K562 (cell line): ENCODE measurements around the gene SYT7. TPM values are rescaled to one million over a fixed set of nuclear protein-coding genes. Genes with fewer than 3 reads are reported as not detected.

ENCODE experiments used
- ATAC-seq: fragments of 200-7000 bp; cut with Tn5 transposase; 3 replicates; pipeline ENCODE4 v1.9.1; 2020; ENCODE audit warnings: moderate library complexity
- BruUV-seq: library from RNA; stranded (reverse); fragments of 400-500 nt; replicated peaks from 2 replicates; lab custom pipeline; 2021; lab: Mats Ljungman, UMichigan
- CTCF ChIA-PET: fragments of 300-600 bp; formaldehyde crosslinking; extraction: SDS; loops from one replicate; lab custom pipeline; 2021; ENCODE audit warnings: low intra/inter-chr PET ratio; lab: Yijun Ruan, JAX
- POLR2A ChIA-PET: fragments of 300-600, 350-650 bp; sonication (Branson Sonifier 250); formaldehyde crosslinking; extraction: SDS; loops from one replicate; lab custom pipeline; 2021; ENCODE audit warnings: antibody characterized with exemption, inconsistent platforms; lab: Yijun Ruan, JAX
- DNase-seq, 4 experiments: peaks; one replicate each; pipeline versions ENCODE4 v3.0.0 to v3.0.0-alpha.2; 2011 to 2018; ENCODE audit warnings: low spot score in 3 of 4, mixed read lengths in 3 of 4; ENCODE audit errors: extremely low read depth in 1 of 4
- FAIRE-seq: peaks from 2 replicates; lab custom pipeline; 2011; peaks lifted over from hg19 to GRCh38; lab: Jason Lieb, UNC
- H2AFZ ChIP-seq: 2 replicates; pipeline ENCODE4 v1.6.0; 2011; ENCODE audit warnings: low read depth, low read length, control low read depth, inconsistent platforms
- H3K27ac ChIP-seq: fragments of 200-600 bp; 3 replicates; pipeline ENCODE4 v1.8.0; 2011; ENCODE audit warnings: low read depth, mild to moderate bottlenecking, control low read depth, inconsistent platforms, low read length, moderate library complexity, mixed read lengths; ENCODE audit errors: extremely low read depth
- H3K27me3 ChIP-seq, 2 experiments: fragments of 300-600 bp in 1 of 2; 2 replicates in 1 of 2; 3 replicates in 1 of 2; pipeline versions ENCODE4 v1.6.0 to v1.8.0; 2011; ENCODE audit warnings: inconsistent platforms in 2 of 2, low read length in 2 of 2, mild to moderate bottlenecking in 1 of 2, mixed read lengths in 1 of 2, moderate library complexity in 1 of 2; ENCODE audit not compliant: control insufficient read depth in 2 of 2, insufficient read depth in 2 of 2
- H3K36me3 ChIP-seq: fragments of 300-600 bp; 3 replicates; pipeline ENCODE4 v1.8.0; 2011; ENCODE audit warnings: mild to moderate bottlenecking, low read length, inconsistent platforms; ENCODE audit not compliant: control insufficient read depth, insufficient read depth
- H3K4me1 ChIP-seq, 2 experiments: fragments of 200-600 bp in 1 of 2; replicated peaks in 1 of 2; 2 replicates in 1 of 2; 3 replicates in 1 of 2; pipeline versions ENCODE4 v1.5.1 to v1.8.0; 2011; ENCODE audit warnings: inconsistent platforms in 2 of 2, low read length in 2 of 2, mild to moderate bottlenecking in 1 of 2, mixed read lengths in 1 of 2, moderate library complexity in 1 of 2; ENCODE audit not compliant: control insufficient read depth in 2 of 2, insufficient read depth in 2 of 2
- H3K4me2 ChIP-seq: 2 replicates; pipeline ENCODE4 v1.6.1; 2011; ENCODE audit warnings: low read length, control low read depth, inconsistent platforms, mixed read lengths; ENCODE audit not compliant: insufficient read depth
- H3K4me3 ChIP-seq: fragments of 200-600 bp; sonication (generic), shearing (Covaris generic); 2 replicates; pipeline ENCODE4 v1.5.1; 2016; ENCODE audit warnings: control low read depth, inconsistent platforms
- H3K79me2 ChIP-seq: fragments of 200-600 bp; 3 replicates; pipeline ENCODE4 v1.8.0; 2011; ENCODE audit warnings: low read length, inconsistent platforms; ENCODE audit not compliant: control insufficient read depth, insufficient read depth
- H3K9ac ChIP-seq, 2 experiments: 2 replicates each; pipeline versions ENCODE4 v1.6.0 to v1.6.1; 2011; ENCODE audit warnings: low read depth in 2 of 2, low read length in 2 of 2, control low read depth in 1 of 2, inconsistent platforms in 1 of 2, mild to moderate bottlenecking in 1 of 2, mixed read lengths in 1 of 2; ENCODE audit not compliant: insufficient read depth in 1 of 2
- H3K9me1 ChIP-seq: one replicate; pipeline ENCODE4 v1.6.0; 2011; ENCODE audit warnings: inconsistent platforms, mild to moderate bottlenecking, low read length, moderate library complexity; ENCODE audit not compliant: control insufficient read depth, insufficient read depth
- H3K9me3 ChIP-seq: replicated peaks from 2 replicates; pipeline ENCODE4 v1.5.1; 2011; ENCODE audit warnings: low read depth, low read length, inconsistent platforms; ENCODE audit not compliant: control insufficient read depth, insufficient read depth
- H4K20me1 ChIP-seq: replicated peaks from 2 replicates; pipeline ENCODE4 v1.6.1; 2011; ENCODE audit warnings: low read length, inconsistent platforms, mixed read lengths; ENCODE audit not compliant: control insufficient read depth, insufficient read depth
- DDX20 ChIP-seq: fragments of 450-650 bp; IDR thresholded peaks from 2 replicates; pipeline ENCODE4 v1.6.1; 2016; ENCODE audit warnings: missing genetic modification characterization, low read depth, mild to moderate bottlenecking, missing compliant biosample characterization, moderate library complexity
- EHMT2 ChIP-seq: fragments of 450-650 bp; IDR thresholded peaks from 2 replicates; pipeline ENCODE4 v1.6.1; 2018; ENCODE audit warnings: antibody characterized with exemption
- RBM25 ChIP-seq: fragments of 200-400 bp; formaldehyde crosslinking; IDR thresholded peaks from 2 replicates; pipeline ENCODE4 v1.6.1; 2018; ENCODE audit warnings: low read length, low read depth, moderate library complexity; ENCODE audit not compliant: severe bottlenecking
- RUNX1 ChIP-seq: sonication (generic); IDR thresholded peaks from 2 replicates; pipeline ENCODE4 v1.6.1; 2016; ENCODE audit warnings: antibody characterized with exemption, low read depth
- TCF3 ChIP-seq: sonication (generic); formaldehyde crosslinking; IDR thresholded peaks from 2 replicates; pipeline ENCODE4 v1.4.0; 2020; ENCODE audit warnings: mild to moderate bottlenecking, missing genetic modification reagents
- WGBS: fragments of 100-300 bp; shearing (Covaris generic); methylation state at CpG from one replicate; pipeline ENCODE4 v1.1.6; 2016; ENCODE audit warnings: low coverage, mixed read lengths; ENCODE audit not compliant: insufficient coverage; ENCODE audit errors: missing lambda C conversion rate; 5-methylcytosine and 5-hydroxymethylcytosine counted together
- in situ Hi-C: fragments of 300-500 bp; cut with MboI; formaldehyde crosslinking; loops from 4 replicates; pipeline ENCODE4 v1.15.0; 2018; ENCODE audit warnings: inconsistent platforms, mixed read lengths
- intact Hi-C: fragments of 100-400 bp; cut with micrococcal nuclease; formaldehyde crosslinking; loops from 2 replicates; pipeline ENCODE4 v1.14.2; 2022
- polyA plus RNA-seq, 8 experiments: library from polyadenylated mRNA; depleted of rRNA in 4 of 8; stranded (reverse) in 5 of 8; unstranded in 3 of 8; fragments of >200 nt; fragmentation: Nextera tagmentation in 2 of 8; fragmentation: Illumina TruSeq in 1 of 8; extraction: Ambion mirVana in 2 of 8; extraction: Trizol in 1 of 8; gene quantifications; 2 replicates each; pipeline versions ENCODE4 v1.2.1 to v1.2.3, GENCODE V29; 2011 to 2014; ENCODE audit warnings: inconsistent platforms in 1 of 8, missing spikeins in 1 of 8
- total RNA-seq, 7 experiments: library from RNA; depleted of rRNA in 6 of 7; stranded (reverse); fragments of >200 nt in 6 of 7; fragmentation: Illumina TruSeq in 2 of 7; extraction: Trizol in 2 of 7; gene quantifications; 2 replicates each; pipeline versions ENCODE4 v1.2.1 to v1.2.3, GENCODE V29; 2011 to 2021; ENCODE audit warnings: low replicate concordance in 1 of 7
- TF ChIP-seq, protein P1 (sequence below): sonication (generic); formaldehyde crosslinking; IDR thresholded peaks from 2 replicates; pipeline ENCODE4 v1.9.0; 2022; ENCODE audit warnings: mild to moderate bottlenecking, missing genetic modification reagents
- TF ChIP-seq, protein P2 (sequence below): fragments of 250-450 bp; sonication (Bioruptor Pico); IDR thresholded peaks from 2 replicates; pipeline ENCODE4 v1.8.0; 2021; ENCODE audit warnings: moderate library complexity, mild to moderate bottlenecking, inconsistent platforms
- TF ChIP-seq, protein P3 (sequence below): fragments of 250-450 bp; sonication (Bioruptor Pico); IDR thresholded peaks from 2 replicates; pipeline ENCODE4 v1.5.0; 2020; ENCODE audit warnings: mild to moderate bottlenecking
- TF ChIP-seq, protein P4 (sequence below): fragments of 450-650 bp; formaldehyde crosslinking; IDR thresholded peaks from 2 replicates; pipeline ENCODE4 v1.4.0; 2020; ENCODE audit warnings: mild to moderate bottlenecking
- TF ChIP-seq, protein P5 (sequence below): fragments of 250-450 bp; sonication (Bioruptor Pico); IDR thresholded peaks from 2 replicates; pipeline ENCODE4 v1.5.0; 2020; ENCODE audit warnings: mild to moderate bottlenecking, borderline replicate concordance

Gene SYT7
- total and polyA plus RNA-seq, 9 of the 15 experiments (the other 6 are each of a cell fraction or from before 2014, with no cell fraction given) = 0.01 to 0.51 (median 0.16) TPM; not detected in 1

DNA sequence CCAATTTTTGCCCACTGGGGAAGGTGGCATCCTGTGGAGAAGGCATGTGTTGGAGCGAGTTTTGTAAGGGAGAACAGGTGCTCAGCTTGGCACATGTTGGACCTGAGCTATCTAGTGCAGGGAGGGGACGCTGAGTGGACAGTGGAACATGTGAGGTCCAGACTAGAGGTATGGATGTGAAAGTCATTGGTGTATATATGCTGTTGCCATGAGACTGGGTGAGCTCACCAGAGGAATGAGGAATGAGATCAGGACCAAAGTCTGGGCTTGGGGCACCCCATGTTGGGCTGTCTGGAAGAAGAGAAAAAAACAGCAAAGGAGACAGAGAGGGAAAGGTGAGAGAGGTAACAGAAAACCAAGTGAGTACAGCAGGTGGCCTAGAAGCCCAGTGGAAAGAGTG is 12.3 kb upstream of the SYT7 start:
- H3K9ac ChIP-seq = no peak overlapping the region
- H3K9me1 ChIP-seq = no peaks in the 10 kb centered on the region
- 0% methylated on average over 2 of the region's 2 CpGs for whole genome bisulfite sequencing
- H4K20me1 ChIP-seq = peaks cover 27% of the 10 kb centered on the region
- intact Hi-C loops (no loop called here), in situ Hi-C loops (no loop called here)
- no peaks in the 10 kb centered on the region for H3K9me3 ChIP-seq
- POLR2A ChIA-PET = interaction anchor here (0.6 kb wide), 2 partner anchors 10 to 163 kb away, joined by 3 read pairs; partner anchors contain the start of genes CPSF7 and SDHAF2
- ATAC-seq (no peak), DNase-seq (no peak), FAIRE-seq (no peak)
- no peak overlapping the region for H2AFZ ChIP-seq
- CTCF ChIA-PET = no interaction called here
- no peak overlapping the region for H3K4me3 ChIP-seq
- peaks cover 13 to 63% of the 10 kb centered on the region in 2 experiments; a peak in 3 of 5 replicates for H3K27me3 ChIP-seq
- H3K27ac ChIP-seq = no peak overlapping the region
- BruUV-seq = no TSS peak
- TF ChIP-seq EHMT2 = no peak
- TF ChIP-seq, protein P1, sequence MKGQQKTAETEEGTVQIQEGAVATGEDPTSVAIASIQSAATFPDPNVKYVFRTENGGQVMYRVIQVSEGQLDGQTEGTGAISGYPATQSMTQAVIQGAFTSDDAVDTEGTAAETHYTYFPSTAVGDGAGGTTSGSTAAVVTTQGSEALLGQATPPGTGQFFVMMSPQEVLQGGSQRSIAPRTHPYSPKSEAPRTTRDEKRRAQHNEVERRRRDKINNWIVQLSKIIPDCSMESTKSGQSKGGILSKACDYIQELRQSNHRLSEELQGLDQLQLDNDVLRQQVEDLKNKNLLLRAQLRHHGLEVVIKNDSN = no peak
- TF ChIP-seq, protein P2, sequence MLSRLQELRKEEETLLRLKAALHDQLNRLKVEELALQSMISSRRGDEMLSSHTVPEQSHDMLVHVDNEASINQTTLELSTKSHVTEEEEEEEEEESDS (CRISPR knock-in tag) = no peak
- TF ChIP-seq, protein P3, sequence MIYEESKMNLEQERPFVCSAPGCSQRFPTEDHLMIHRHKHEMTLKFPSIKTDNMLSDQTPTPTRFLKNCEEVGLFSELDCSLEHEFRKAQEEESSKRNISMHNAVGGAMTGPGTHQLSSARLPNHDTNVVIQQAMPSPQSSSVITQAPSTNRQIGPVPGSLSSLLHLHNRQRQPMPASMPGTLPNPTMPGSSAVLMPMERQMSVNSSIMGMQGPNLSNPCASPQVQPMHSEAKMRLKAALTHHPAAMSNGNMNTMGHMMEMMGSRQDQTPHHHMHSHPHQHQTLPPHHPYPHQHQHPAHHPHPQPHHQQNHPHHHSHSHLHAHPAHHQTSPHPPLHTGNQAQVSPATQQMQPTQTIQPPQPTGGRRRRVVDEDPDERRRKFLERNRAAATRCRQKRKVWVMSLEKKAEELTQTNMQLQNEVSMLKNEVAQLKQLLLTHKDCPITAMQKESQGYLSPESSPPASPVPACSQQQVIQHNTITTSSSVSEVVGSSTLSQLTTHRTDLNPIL = no peak
- TF ChIP-seq, protein P4, sequence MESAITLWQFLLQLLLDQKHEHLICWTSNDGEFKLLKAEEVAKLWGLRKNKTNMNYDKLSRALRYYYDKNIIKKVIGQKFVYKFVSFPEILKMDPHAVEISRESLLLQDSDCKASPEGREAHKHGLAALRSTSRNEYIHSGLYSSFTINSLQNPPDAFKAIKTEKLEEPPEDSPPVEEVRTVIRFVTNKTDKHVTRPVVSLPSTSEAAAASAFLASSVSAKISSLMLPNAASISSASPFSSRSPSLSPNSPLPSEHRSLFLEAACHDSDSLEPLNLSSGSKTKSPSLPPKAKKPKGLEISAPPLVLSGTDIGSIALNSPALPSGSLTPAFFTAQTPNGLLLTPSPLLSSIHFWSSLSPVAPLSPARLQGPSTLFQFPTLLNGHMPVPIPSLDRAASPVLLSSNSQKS (CRISPR knock-in tag) = no peak
- TF ChIP-seq, protein P5, sequence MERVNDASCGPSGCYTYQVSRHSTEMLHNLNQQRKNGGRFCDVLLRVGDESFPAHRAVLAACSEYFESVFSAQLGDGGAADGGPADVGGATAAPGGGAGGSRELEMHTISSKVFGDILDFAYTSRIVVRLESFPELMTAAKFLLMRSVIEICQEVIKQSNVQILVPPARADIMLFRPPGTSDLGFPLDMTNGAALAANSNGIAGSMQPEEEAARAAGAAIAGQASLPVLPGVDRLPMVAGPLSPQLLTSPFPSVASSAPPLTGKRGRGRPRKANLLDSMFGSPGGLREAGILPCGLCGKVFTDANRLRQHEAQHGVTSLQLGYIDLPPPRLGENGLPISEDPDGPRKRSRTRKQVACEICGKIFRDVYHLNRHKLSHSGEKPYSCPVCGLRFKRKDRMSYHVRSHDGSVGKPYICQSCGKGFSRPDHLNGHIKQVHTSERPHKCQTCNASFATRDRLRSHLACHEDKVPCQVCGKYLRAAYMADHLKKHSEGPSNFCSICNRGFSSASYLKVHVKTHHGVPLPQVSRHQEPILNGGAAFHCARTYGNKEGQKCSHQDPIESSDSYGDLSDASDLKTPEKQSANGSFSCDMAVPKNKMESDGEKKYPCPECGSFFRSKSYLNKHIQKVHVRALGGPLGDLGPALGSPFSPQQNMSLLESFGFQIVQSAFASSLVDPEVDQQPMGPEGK (CRISPR knock-in tag) = no peak
- TF ChIP-seq DDX20 (tag) = no peak
- TF ChIP-seq RUNX1 = no peak
- TF ChIP-seq RBM25 = no peak
- TF ChIP-seq TCF3 (CRISPR knock-in tag) = no peak
- no peak overlapping the region for H3K4me2 ChIP-seq
- peaks cover 3 to 7% of the 10 kb centered on the region in 2 experiments; a peak in 4 of 5 replicates for H3K4me1 ChIP-seq
- H3K79me2 ChIP-seq = no peaks in the 10 kb centered on the region
- H3K36me3 ChIP-seq = no peaks in the 10 kb centered on the region
